ENCODE results near the gene SPRR1A.

The SPRR1A gene

DNA sequence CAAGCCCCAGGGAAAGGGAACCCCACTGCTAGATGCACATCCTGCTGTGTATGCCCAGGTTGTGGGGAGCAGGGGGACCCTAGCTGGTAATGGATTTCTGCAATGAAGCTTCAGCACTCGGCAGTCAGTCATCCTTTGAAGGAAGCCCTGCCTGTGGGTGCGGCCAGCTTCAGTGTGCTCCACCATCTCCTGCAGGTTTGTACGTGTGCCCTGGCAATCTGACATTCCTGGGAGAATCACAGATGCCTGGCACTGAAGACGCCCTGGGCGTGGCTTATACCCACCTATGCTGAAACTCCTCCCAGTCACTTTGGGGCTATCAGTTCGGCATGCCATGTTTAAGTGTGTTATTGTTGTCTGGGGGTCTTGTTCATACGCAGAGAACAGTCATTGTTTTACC, 30.1 kb upstream of the SPRR1A start:
- WGBS (ENCODE audit: insufficient coverage) = 88% methylated on average over 4 of the region's 7 CpGs
- DNase-seq = no peak
- H3K36me3 ChIP-seq (ENCODE audit: control insufficient read depth in 4 of 4, insufficient read depth in 4 of 4, low read length in 3 of 4) = no peaks in the 10 kb centered on the region
- CTCF ChIA-PET = interaction anchor here (1.3 kb wide), 1 partner anchor 9 kb away, joined by 3 read pairs; no protein-coding TSS in a partner anchor
- POLR2A ChIA-PET = no interaction called here
- no peaks in the 10 kb centered on the region for H3K4me1 ChIP-seq (ENCODE audit: control extremely low read depth in 1 of 4, control insufficient read depth in 4 of 4, insufficient read depth in 4 of 4, low read length in 3 of 4)
- H3K4me3 ChIP-seq (ENCODE audit: control insufficient read depth in 1 of 7, extremely low read depth in 1 of 7, insufficient read depth in 4 of 7, low read depth in 2 of 7, low read length in 6 of 7) = no peak overlapping the region
- no peak overlapping the region for H3K27ac ChIP-seq (ENCODE audit: insufficient read depth in 1 of 2, low read depth in 1 of 2, low read length in 2 of 2, poor library complexity in 1 of 2, severe bottlenecking in 2 of 2)
- peaks cover 0 to 11% (median 3%) of the 10 kb centered on the region in 5 experiments for H3K27me3 ChIP-seq (replicated peaks in 2 of 5; ENCODE audit: control insufficient read depth in 4 of 5, insufficient read depth in 5 of 5, low read length in 4 of 5)
- peaks cover 0 to 5% (median 0%) of the 10 kb centered on the region in 5 experiments for H3K9me3 ChIP-seq (ENCODE audit: control extremely low read depth in 1 of 5, control insufficient read depth in 4 of 5, insufficient read depth in 2 of 5, low read depth in 1 of 5, low read length in 4 of 5)

DNA sequence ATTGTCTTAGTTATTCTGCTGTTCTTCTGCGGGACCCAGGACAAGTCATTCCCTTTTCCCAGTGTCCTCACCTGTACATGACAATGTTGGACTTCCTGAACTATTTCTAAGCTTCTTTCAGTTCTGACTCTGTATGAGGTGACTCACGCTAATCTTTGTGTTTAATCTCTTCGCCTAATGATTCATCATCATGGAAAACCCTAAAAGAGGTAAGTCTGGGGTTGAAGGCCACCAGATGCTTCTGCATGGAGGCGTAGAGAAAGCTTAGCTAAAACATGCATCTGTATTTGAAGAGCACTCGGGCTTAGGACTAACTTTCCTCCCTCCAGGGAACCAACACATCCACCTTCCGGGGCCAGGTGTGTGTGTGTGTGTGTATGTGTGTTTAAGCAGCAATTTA, 29.4 kb upstream of the SPRR1A start:
- WGBS (ENCODE audit: insufficient coverage) = 100% methylated on average over 3 of the region's 6 CpGs
- peaks cover 0 to 5% (median 0%) of the 10 kb centered on the region in 5 experiments for H3K9me3 ChIP-seq (ENCODE audit: control extremely low read depth in 1 of 5, control insufficient read depth in 4 of 5, insufficient read depth in 2 of 5, low read depth in 1 of 5, low read length in 4 of 5)
- DNase-seq = no peak
- no peaks in the 10 kb centered on the region for H3K36me3 ChIP-seq (ENCODE audit: control insufficient read depth in 4 of 4, insufficient read depth in 4 of 4, low read length in 3 of 4)
- H3K4me3 ChIP-seq (ENCODE audit: control insufficient read depth in 1 of 7, extremely low read depth in 1 of 7, insufficient read depth in 4 of 7, low read depth in 2 of 7, low read length in 6 of 7) = no peak overlapping the region
- ChIA-PET CTCF (interaction anchor here (1.0 kb wide), 1 partner anchor 9 kb away, joined by 4 read pairs; no protein-coding TSS in a partner anchor), POLR2A (no interaction called here)
- no peak overlapping the region for H3K27ac ChIP-seq (ENCODE audit: insufficient read depth in 1 of 2, low read depth in 1 of 2, low read length in 2 of 2, poor library complexity in 1 of 2, severe bottlenecking in 2 of 2)
- H3K27me3 ChIP-seq (replicated peaks in 2 of 5; ENCODE audit: control insufficient read depth in 4 of 5, insufficient read depth in 5 of 5, low read length in 4 of 5) = peaks cover 0 to 11% (median 3%) of the 10 kb centered on the region in 5 experiments
- no peaks in the 10 kb centered on the region for H3K4me1 ChIP-seq (ENCODE audit: control extremely low read depth in 1 of 4, control insufficient read depth in 4 of 4, insufficient read depth in 4 of 4, low read length in 3 of 4)

DNA sequence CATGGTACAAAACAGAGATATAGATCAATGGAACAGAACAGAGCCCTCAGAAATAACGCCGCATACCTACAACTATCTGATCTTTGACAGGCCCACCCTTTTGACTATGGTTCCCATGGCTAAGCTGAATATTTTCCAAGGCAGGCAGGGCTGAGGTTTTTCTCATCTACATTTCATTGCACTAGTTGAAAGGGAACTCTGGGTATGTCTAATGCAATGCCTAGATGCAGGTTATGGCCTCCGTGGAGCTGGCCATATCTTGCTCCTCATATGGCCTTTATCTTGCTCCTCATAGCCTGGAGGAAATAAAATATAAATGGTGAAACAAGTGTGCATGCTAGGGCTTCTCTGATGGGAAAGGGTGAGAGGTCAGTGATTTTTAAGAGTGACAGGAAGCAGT, 26.3 kb upstream of the SPRR1A start:
- Histone ChIP-seq H3K9me3 (ENCODE audit: control extremely low read depth in 1 of 5, control insufficient read depth in 4 of 5, insufficient read depth in 2 of 5, low read depth in 1 of 5, low read length in 4 of 5) (peaks cover 0 to 1% (median 0%) of the 10 kb centered on the region in 5 experiments), H3K4me3 (ENCODE audit: control insufficient read depth in 1 of 7, extremely low read depth in 1 of 7, insufficient read depth in 4 of 7, low read depth in 2 of 7, low read length in 6 of 7) (no peak overlapping the region), H3K27me3 (replicated peaks in 2 of 5; ENCODE audit: control insufficient read depth in 4 of 5, insufficient read depth in 5 of 5, low read length in 4 of 5) (peaks cover 0 to 5% (median 2%) of the 10 kb centered on the region in 5 experiments), H3K36me3 (ENCODE audit: control insufficient read depth in 4 of 4, insufficient read depth in 4 of 4, low read length in 3 of 4) (no peaks in the 10 kb centered on the region), H3K27ac (ENCODE audit: insufficient read depth in 1 of 2, low read depth in 1 of 2, low read length in 2 of 2, poor library complexity in 1 of 2, severe bottlenecking in 2 of 2) (no peak overlapping the region), H3K4me1 (ENCODE audit: control extremely low read depth in 1 of 4, control insufficient read depth in 4 of 4, insufficient read depth in 4 of 4, low read length in 3 of 4) (no peaks in the 10 kb centered on the region)
- DNase-seq = no peak
- WGBS (ENCODE audit: insufficient coverage) = 84% methylated on average over 3 of the region's 3 CpGs
- POLR2A ChIA-PET = no interaction called here
- CTCF ChIA-PET = no interaction called here

DNA sequence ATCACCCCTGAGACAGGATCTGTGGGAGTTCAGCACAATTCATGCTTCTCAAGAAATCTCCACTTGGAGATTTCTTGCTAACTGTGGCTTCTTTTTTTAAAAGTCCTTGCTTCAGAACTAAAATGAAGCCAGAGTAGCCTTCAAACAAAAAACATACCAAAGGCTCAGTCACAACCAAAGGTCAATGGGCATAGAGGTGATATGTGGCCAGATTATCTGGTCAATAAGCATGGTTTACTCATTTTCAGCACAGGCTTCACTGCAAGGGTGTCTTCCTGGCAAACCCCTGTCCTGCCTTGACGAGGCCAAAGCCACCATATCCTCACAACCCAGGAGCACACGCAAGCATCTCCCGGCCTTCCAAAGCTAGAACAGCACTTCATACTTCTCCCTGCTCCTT, 24.6 kb upstream of the SPRR1A start:
- no peak overlapping the region for H3K4me3 ChIP-seq (ENCODE audit: control insufficient read depth in 1 of 7, extremely low read depth in 1 of 7, insufficient read depth in 4 of 7, low read depth in 2 of 7, low read length in 6 of 7)
- no CpG with 5 or more reads among the region's 3 CpGs for WGBS (ENCODE audit: insufficient coverage)
- H3K27ac ChIP-seq (ENCODE audit: insufficient read depth in 1 of 2, low read depth in 1 of 2, low read length in 2 of 2, poor library complexity in 1 of 2, severe bottlenecking in 2 of 2) = no peak overlapping the region
- no peak for DNase-seq
- H3K9me3 ChIP-seq (ENCODE audit: control extremely low read depth in 1 of 5, control insufficient read depth in 4 of 5, insufficient read depth in 2 of 5, low read depth in 1 of 5, low read length in 4 of 5) = peaks cover 0 to 1% (median 0%) of the 10 kb centered on the region in 5 experiments
- ChIA-PET CTCF (no interaction called here), POLR2A (no interaction called here)
- peaks cover 0 to 3% (median 2%) of the 10 kb centered on the region in 5 experiments for H3K27me3 ChIP-seq (replicated peaks in 2 of 5; ENCODE audit: control insufficient read depth in 4 of 5, insufficient read depth in 5 of 5, low read length in 4 of 5)
- H3K36me3 ChIP-seq (ENCODE audit: control insufficient read depth in 4 of 4, insufficient read depth in 4 of 4, low read length in 3 of 4) = no peaks in the 10 kb centered on the region
- H3K4me1 ChIP-seq (ENCODE audit: control extremely low read depth in 1 of 4, control insufficient read depth in 4 of 4, insufficient read depth in 4 of 4, low read length in 3 of 4) = no peaks in the 10 kb centered on the region

DNA sequence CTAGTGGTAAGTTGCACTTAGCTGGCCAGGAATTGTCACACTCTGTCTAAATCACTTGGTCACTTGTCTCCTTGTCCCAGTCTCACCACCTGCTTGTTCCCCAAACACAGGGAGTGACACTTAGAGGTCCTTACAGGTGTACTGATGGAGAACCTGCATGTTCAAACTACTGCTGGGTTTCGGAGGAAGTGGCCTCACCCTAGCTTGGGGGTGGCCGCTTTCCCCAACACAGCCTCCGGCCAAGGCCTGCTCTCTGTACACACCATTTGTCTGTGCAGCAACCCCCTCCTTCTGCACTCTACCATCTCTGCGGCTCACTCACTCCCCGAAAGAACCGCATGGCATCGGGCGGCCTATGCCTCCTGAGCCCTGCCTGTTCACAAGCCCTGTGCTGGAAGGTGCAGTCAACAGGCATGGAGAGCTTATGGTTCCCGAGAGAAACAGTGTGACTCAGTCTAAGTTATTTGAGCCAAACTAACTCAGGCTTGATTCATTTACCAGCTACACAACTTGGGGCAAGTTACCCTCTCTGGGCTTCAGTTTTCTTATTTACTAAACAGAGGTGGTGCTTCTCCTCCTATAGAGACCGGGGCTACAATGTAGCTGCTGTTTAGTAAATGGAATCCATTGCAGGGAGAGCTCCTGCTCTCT, 24.0 kb upstream of the SPRR1A start:
- ChIA-PET CTCF (no interaction called here), POLR2A (no interaction called here)
- Histone ChIP-seq H3K27me3 (replicated peaks in 2 of 5; ENCODE audit: control insufficient read depth in 4 of 5, insufficient read depth in 5 of 5, low read length in 4 of 5) (peaks cover 0 to 4% (median 2%) of the 10 kb centered on the region in 5 experiments), H3K9me3 (ENCODE audit: control extremely low read depth in 1 of 5, control insufficient read depth in 4 of 5, insufficient read depth in 2 of 5, low read depth in 1 of 5, low read length in 4 of 5) (peaks cover 0 to 1% (median 0%) of the 10 kb centered on the region in 5 experiments), H3K27ac (ENCODE audit: insufficient read depth in 1 of 2, low read depth in 1 of 2, low read length in 2 of 2, poor library complexity in 1 of 2, severe bottlenecking in 2 of 2) (no peak overlapping the region), H3K4me1 (ENCODE audit: control extremely low read depth in 1 of 4, control insufficient read depth in 4 of 4, insufficient read depth in 4 of 4, low read length in 3 of 4) (no peaks in the 10 kb centered on the region), H3K36me3 (ENCODE audit: control insufficient read depth in 4 of 4, insufficient read depth in 4 of 4, low read length in 3 of 4) (no peaks in the 10 kb centered on the region), H3K4me3 (ENCODE audit: control insufficient read depth in 1 of 7, extremely low read depth in 1 of 7, insufficient read depth in 4 of 7, low read depth in 2 of 7, low read length in 6 of 7) (no peak overlapping the region)
- WGBS (ENCODE audit: insufficient coverage) = 92% methylated on average over 10 of the region's 10 CpGs
- DNase-seq = no peak

DNA sequence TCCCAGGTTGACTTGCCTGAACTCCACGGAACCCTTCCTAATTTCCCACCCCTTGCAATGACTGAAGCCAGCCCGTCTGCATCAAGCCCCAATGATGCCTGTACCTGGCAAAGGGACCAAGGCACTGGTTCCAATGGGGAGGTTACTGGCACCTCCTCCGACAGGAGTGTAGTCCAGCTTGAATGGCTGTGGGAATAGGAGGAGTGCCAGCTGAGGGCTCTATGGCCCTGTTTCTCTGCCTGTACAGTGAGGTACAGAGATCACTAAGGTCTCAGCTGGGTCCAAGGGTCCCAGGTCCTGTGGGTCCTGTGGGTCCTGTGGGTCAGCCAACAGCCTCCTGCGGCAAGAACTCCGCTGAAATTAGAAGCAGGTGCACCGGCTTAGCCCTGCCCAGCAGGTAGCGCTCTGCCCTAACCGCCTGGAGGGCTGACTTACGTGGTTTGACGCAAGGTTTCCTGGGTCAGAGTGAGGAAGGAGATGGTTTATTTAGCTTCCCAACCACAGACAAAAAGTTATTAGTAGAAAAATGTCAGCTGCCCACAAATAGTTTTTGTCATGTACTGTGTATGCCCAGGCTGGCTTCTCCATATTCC, 23.3 kb upstream of the SPRR1A start:
- Histone ChIP-seq H3K4me3 (ENCODE audit: control insufficient read depth in 1 of 7, extremely low read depth in 1 of 7, insufficient read depth in 4 of 7, low read depth in 2 of 7, low read length in 6 of 7) (no peak overlapping the region), H3K36me3 (ENCODE audit: control insufficient read depth in 4 of 4, insufficient read depth in 4 of 4, low read length in 3 of 4) (no peaks in the 10 kb centered on the region), H3K4me1 (ENCODE audit: control extremely low read depth in 1 of 4, control insufficient read depth in 4 of 4, insufficient read depth in 4 of 4, low read length in 3 of 4) (no peaks in the 10 kb centered on the region), H3K9me3 (ENCODE audit: control extremely low read depth in 1 of 5, control insufficient read depth in 4 of 5, insufficient read depth in 2 of 5, low read depth in 1 of 5, low read length in 4 of 5) (peaks cover 0 to 1% (median 0%) of the 10 kb centered on the region in 5 experiments), H3K27me3 (replicated peaks in 2 of 5; ENCODE audit: control insufficient read depth in 4 of 5, insufficient read depth in 5 of 5, low read length in 4 of 5) (peaks cover 0 to 7% (median 2%) of the 10 kb centered on the region in 5 experiments), H3K27ac (ENCODE audit: insufficient read depth in 1 of 2, low read depth in 1 of 2, low read length in 2 of 2, poor library complexity in 1 of 2, severe bottlenecking in 2 of 2) (no peak overlapping the region)
- peak in 2 of 3 donors; percentile 4 to 8 for DNase-seq
- WGBS (ENCODE audit: insufficient coverage) = 55% methylated on average over 5 of the region's 10 CpGs
- POLR2A ChIA-PET = no interaction called here
- CTCF ChIA-PET = no interaction called here

DNA sequence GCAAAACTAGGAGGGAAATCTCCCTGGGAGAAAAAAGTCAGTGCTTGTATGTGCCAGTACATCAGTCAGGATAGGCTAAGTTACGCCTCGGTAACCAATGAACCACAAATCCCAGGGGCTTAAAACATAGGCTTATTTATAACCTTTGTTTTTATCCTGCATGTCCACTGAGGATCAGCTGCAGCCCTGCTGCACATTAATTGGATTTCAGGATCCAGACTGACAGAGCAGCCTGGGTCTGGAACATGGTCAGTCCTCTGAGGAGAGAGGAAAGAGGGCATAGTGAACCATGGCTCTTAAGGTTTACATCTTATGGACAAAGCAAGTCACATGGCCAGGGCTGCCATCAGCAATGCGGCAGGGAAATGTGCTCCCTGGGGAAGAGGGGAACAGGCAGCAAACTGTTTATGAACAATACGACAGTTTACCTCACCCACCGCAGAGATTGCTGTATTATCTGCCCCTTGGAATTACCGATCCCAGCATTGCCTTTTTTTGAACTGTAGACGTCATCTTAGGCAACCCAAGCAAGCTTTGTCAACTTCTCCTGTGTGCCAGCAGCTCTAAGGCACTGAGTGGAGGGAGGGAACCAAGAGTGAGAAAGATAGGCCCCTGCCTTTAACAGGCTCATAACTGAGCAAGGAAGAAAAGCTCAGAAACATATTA, 22.5 kb upstream of the SPRR1A start:
- Histone ChIP-seq H3K9me3 (ENCODE audit: control extremely low read depth in 1 of 5, control insufficient read depth in 4 of 5, insufficient read depth in 2 of 5, low read depth in 1 of 5, low read length in 4 of 5) (peaks cover 0 to 1% (median 0%) of the 10 kb centered on the region in 5 experiments), H3K27me3 (replicated peaks in 2 of 5; ENCODE audit: control insufficient read depth in 4 of 5, insufficient read depth in 5 of 5, low read length in 4 of 5) (peaks cover 0 to 11% (median 2%) of the 10 kb centered on the region in 5 experiments)
- 93% methylated on average over 7 of the region's 7 CpGs for WGBS (ENCODE audit: insufficient coverage)

More for the DNA sequence above, 22.5 kb upstream of the SPRR1A start:
- Histone ChIP-seq H3K4me3 (ENCODE audit: control insufficient read depth in 1 of 7, extremely low read depth in 1 of 7, insufficient read depth in 4 of 7, low read depth in 2 of 7, low read length in 6 of 7) (no peak overlapping the region), H3K4me1 (ENCODE audit: control extremely low read depth in 1 of 4, control insufficient read depth in 4 of 4, insufficient read depth in 4 of 4, low read length in 3 of 4) (no peaks in the 10 kb centered on the region), H3K27ac (ENCODE audit: insufficient read depth in 1 of 2, low read depth in 1 of 2, low read length in 2 of 2, poor library complexity in 1 of 2, severe bottlenecking in 2 of 2) (no peak overlapping the region), H3K36me3 (ENCODE audit: control insufficient read depth in 4 of 4, insufficient read depth in 4 of 4, low read length in 3 of 4) (no peaks in the 10 kb centered on the region)
- CTCF ChIA-PET = no interaction called here
- POLR2A ChIA-PET = no interaction called here
- peak in 2 of 3 donors; percentile 3 to 5 for DNase-seq
